ENCODE data around the gene KRT23. TPM values are rescaled to one million over a fixed set of nuclear protein-coding genes. Genes with fewer than 3 reads are reported as not detected.
"Not testable (repeated sequence)": the region's sequence is repeated elsewhere in the genome, so short reads cannot be mapped to it uniquely, and the experiment has no call there.

The KRT23 gene
- total RNA-seq, 1 donor from 2014 or later: not detected

- intact Hi-C loops (cut with micrococcal nuclease): no loop called here
Measured at GRCh38 chr17:40950176-40950575, 12.7 kb upstream of the KRT23 start.

- intact Hi-C loops (cut with micrococcal nuclease): no loop called here
Measured at GRCh38 chr17:40949418-40949817, 12.0 kb upstream of the KRT23 start.

- intact Hi-C loops (cut with micrococcal nuclease): no loop called here
Measured at GRCh38 chr17:40947929-40948328, 10.5 kb upstream of the KRT23 start.

GRCh38 chr17:40945414-40945813 is 8.0 kb upstream of the KRT23 start:
- intact Hi-C loops (cut with micrococcal nuclease): no loop called here

- intact Hi-C loops (cut with micrococcal nuclease): no loop called here
Measured at GRCh38 chr17:40944531-40944930, 7.1 kb upstream of the KRT23 start.

GRCh38 chr17:40942553-40942952 is 5.1 kb upstream of the KRT23 start:
- intact Hi-C loops (cut with micrococcal nuclease): no loop called here

GRCh38 chr17:40940266-40940665 is 2.8 kb upstream of the KRT23 start:
- intact Hi-C loops (cut with micrococcal nuclease): no loop called here

GRCh38 chr17:40938981-40939380 is 1.5 kb upstream of the KRT23 start:
- intact Hi-C loops (cut with micrococcal nuclease): no loop called here

- intact Hi-C loops (cut with micrococcal nuclease): no loop called here
Measured at GRCh38 chr17:40936976-40937375, 470 bp downstream of the KRT23 start.

- intact Hi-C loops (cut with micrococcal nuclease): no loop called here
Measured at GRCh38 chr17:40936437-40936971, 942 bp downstream of the KRT23 start.

GRCh38 chr17:40935624-40936023 is 1.8 kb downstream of the KRT23 start:
- intact Hi-C loops (cut with micrococcal nuclease): no loop called here

- intact Hi-C loops (cut with micrococcal nuclease): no loop called here
Measured at GRCh38 chr17:40932608-40933007, 4.8 kb downstream of the KRT23 start.

GRCh38 chr17:40931311-40931710 is 6.1 kb downstream of the KRT23 start:
- intact Hi-C loops (cut with micrococcal nuclease): no loop called here

- intact Hi-C loops (cut with micrococcal nuclease): no loop called here
Measured at GRCh38 chr17:40926341-40926740, 11.1 kb downstream of the KRT23 start.

GRCh38 chr17:40922239-40922638 is 15.2 kb downstream of the KRT23 start:
- intact Hi-C loops (cut with micrococcal nuclease): no loop called here

GRCh38 chr17:40921026-40921425 is 16.4 kb downstream of the KRT23 start:
- intact Hi-C loops (cut with micrococcal nuclease): no loop called here

- intact Hi-C loops (cut with micrococcal nuclease): not testable (repeated sequence)
Measured at GRCh38 chr17:40917116-40917515, 20.3 kb downstream of the KRT23 start.

- intact Hi-C loops (cut with micrococcal nuclease): no loop called here
Measured at GRCh38 chr17:40916366-40916765, 21.1 kb downstream of the KRT23 start.

- intact Hi-C loops (cut with micrococcal nuclease): no loop called here
Measured at GRCh38 chr17:40915721-40916256, 21.7 kb downstream of the KRT23 start.

- intact Hi-C loops (cut with micrococcal nuclease): no loop called here
Measured at GRCh38 chr17:40915199-40915661, 22.2 kb downstream of the KRT23 start.

- intact Hi-C loops (cut with micrococcal nuclease): no loop called here
Measured at GRCh38 chr17:40914075-40914855, 23.2 kb downstream of the KRT23 start.

- intact Hi-C loops (cut with micrococcal nuclease): no loop called here
Measured at GRCh38 chr17:40912486-40913210, 24.8 kb downstream of the KRT23 start.

All from T-helper 1 cell treated with Interleukin-12 subunit alpha and Interleukin-12 subunit beta and Interleukin-4 antibody, amounts not matched to agents 30 ng/mL and 1 ng/mL, for 36 hours (primary cell).